Measurements from ENCODE around the gene BCHE.

DNA sequence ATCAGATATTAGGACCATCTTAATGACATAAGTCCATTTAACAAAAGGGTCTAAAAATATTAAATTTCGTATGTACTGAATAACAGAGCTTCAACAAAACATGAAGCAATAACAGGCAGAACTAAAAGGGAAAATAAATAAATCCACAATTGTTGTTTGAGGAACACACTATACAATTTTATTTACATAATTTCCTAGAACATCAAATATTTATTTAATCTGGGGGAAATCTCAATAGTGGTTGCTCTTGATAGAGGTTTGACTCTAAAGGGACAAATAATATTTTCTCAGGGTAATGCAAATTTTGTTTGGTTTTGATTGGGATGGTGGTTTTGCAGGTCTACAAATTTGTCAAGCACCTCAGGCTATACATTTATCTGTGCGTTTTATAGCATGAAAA is 90.3 kb downstream of the BCHE start:
- TF ChIP-seq, protein P1, sequence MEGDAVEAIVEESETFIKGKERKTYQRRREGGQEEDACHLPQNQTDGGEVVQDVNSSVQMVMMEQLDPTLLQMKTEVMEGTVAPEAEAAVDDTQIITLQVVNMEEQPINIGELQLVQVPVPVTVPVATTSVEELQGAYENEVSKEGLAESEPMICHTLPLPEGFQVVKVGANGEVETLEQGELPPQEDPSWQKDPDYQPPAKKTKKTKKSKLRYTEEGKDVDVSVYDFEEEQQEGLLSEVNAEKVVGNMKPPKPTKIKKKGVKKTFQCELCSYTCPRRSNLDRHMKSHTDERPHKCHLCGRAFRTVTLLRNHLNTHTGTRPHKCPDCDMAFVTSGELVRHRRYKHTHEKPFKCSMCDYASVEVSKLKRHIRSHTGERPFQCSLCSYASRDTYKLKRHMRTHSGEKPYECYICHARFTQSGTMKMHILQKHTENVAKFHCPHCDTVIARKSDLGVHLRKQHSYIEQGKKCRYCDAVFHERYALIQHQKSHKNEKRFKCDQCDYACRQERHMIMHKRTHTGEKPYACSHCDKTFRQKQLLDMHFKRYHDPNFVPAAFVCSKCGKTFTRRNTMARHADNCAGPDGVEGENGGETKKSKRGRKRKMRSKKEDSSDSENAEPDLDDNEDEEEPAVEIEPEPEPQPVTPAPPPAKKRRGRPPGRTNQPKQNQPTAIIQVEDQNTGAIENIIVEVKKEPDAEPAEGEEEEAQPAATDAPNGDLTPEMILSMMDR (IDR thresholded peaks at IDR 0.05; ENCODE audit: low read depth, low read length, poor library complexity, severe bottlenecking) = no peak
- no peak for TF ChIP-seq EZH2phosphoT487 (IDR thresholded peaks at IDR 0.05; ENCODE audit: borderline replicate concordance, low read length)

All from DOHH2 (cell line).